ENCODE data around the gene LIX1.

Gene LIX1

DNA sequence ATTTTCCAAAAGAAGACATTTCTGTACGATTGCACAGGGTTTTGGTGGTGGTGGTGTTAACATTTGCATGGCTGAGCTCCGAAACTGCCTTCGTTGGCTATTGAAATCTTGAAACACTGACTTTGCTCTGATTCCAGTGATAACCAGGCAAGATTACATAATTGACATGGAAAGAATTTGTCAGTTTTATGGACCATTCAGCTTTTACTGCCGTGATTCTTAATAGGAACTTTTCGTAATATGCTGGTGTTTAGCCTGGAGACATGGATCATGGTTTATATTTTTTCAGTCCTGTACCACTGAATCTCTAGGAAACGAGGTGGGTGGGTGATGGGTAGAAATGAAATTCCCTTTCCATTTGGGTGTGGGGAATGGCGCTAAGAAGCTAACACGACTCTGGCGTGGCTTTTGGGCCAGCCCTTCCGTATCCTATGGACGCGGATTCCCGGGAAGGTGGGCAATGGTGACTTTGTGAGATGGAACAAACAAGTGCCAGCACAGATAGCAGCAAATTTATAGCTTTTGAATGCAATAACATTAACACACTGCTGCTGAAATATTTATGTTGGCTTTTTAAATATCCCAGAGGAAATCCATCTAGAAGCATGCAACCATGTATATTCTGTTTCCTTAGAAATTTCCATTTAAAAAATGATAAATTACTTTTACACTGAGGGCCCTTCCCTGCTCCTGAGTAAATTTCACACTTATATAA is 36.8 kb downstream of the LIX1 start:
- TF ChIP-seq, protein P1, sequence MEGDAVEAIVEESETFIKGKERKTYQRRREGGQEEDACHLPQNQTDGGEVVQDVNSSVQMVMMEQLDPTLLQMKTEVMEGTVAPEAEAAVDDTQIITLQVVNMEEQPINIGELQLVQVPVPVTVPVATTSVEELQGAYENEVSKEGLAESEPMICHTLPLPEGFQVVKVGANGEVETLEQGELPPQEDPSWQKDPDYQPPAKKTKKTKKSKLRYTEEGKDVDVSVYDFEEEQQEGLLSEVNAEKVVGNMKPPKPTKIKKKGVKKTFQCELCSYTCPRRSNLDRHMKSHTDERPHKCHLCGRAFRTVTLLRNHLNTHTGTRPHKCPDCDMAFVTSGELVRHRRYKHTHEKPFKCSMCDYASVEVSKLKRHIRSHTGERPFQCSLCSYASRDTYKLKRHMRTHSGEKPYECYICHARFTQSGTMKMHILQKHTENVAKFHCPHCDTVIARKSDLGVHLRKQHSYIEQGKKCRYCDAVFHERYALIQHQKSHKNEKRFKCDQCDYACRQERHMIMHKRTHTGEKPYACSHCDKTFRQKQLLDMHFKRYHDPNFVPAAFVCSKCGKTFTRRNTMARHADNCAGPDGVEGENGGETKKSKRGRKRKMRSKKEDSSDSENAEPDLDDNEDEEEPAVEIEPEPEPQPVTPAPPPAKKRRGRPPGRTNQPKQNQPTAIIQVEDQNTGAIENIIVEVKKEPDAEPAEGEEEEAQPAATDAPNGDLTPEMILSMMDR (IDR thresholded peaks at IDR 0.05; ENCODE audit: extremely low read depth, insufficient read depth, missing control alignments), result no peak
- DNase-seq (ENCODE audit: low spot score), result no peak
- in situ Hi-C loops (cut with MboI; ENCODE audit: low pct_unique_long_range_greater_than_20kb, low sequenced_read_pairs, unreplicated experiment), result no loop called here

DNA sequence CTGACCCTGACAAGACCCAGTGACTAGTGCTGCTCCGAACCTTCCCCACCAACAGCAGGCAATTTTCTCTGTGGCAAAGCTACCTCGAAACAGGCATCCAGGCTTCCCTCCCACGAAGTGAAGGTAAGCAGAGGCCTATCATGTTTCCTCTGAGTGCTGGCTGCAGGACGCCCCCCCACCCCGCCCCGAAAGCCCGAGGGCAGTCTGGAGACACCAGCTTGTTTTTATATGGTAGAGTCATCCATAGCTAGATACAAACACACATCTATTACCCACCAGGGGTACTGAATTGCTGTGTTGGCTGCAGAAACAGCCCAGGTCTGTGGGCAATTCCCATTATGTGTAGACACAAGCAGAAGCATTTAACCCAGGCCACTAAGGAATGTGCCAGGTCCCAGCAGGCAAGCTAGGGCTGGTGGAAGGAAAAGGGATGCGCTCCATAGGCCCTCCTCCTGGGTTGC is 40.4 kb downstream of the LIX1 start:
- in situ Hi-C loops (cut with MboI; ENCODE audit: low pct_unique_long_range_greater_than_20kb, low sequenced_read_pairs, unreplicated experiment), result no loop called here
- TF ChIP-seq, protein P1 (IDR thresholded peaks at IDR 0.05; ENCODE audit: extremely low read depth, insufficient read depth, missing control alignments), result no peak
- no peak for DNase-seq (ENCODE audit: low spot score)

DNA sequence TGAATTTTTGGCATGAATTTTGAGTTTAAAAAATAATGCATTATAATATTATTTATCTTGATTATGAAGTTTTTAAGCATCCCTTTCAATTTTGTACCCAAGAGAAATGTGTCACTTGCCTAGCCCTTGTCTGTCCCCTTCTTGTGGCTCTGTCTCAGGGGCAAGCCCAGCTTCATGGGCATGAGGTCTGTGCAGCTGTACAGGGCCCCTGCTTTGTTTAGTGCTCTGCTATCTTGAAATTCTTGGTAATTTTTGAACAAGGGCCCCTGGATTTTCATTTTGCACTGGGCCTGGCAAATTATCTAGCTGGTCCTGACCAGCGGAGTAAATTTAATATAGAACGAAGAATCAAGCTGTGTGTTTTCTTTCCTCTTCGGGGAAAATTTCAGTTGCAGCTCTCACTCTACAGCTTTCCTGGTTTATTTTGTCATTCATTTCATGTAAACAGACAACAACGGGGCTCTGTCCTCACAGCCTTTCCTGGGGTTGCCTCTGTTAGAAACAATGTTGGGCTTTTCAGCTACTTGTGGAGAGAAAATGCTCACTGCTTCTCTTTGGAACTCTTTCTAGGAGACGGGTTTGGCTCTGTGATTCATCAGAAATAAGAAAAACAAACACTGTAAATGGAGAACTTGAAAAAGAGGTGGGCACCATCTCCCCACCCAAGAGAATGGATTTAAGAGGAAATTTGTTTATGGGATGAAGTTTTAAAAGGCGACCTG is 41.1 kb downstream of the LIX1 start:
- in situ Hi-C loops (cut with MboI; ENCODE audit: low pct_unique_long_range_greater_than_20kb, low sequenced_read_pairs, unreplicated experiment), result no loop called here
- TF ChIP-seq, protein P1 (IDR thresholded peaks at IDR 0.05; ENCODE audit: extremely low read depth, insufficient read depth, missing control alignments), result no peak
- no peak for DNase-seq (ENCODE audit: low spot score)

DNA sequence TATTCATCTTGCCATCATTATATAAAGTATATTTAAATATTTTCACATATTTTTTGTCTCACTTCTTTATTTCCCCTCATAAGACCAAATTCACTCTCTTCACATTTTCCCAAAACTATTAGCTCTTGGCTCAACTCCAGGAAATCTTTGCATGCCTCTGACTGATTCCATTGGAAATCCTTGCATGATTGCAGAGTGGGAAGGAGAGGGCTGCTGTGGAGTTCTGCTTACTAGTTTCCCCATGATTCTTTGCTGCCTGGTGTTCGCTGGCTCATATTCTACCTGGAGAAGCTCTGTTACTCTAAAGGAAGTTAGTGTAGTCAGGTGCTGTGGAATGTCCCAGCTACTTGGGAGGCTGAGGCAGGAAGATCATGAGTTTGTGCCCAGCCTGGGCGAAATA is 41.9 kb downstream of the LIX1 start:
- in situ Hi-C loops (cut with MboI; ENCODE audit: low pct_unique_long_range_greater_than_20kb, low sequenced_read_pairs, unreplicated experiment), result no loop called here
- TF ChIP-seq, protein P1 (IDR thresholded peaks at IDR 0.05; ENCODE audit: extremely low read depth, insufficient read depth, missing control alignments), result no peak
- no peak for DNase-seq (ENCODE audit: low spot score)

DNA sequence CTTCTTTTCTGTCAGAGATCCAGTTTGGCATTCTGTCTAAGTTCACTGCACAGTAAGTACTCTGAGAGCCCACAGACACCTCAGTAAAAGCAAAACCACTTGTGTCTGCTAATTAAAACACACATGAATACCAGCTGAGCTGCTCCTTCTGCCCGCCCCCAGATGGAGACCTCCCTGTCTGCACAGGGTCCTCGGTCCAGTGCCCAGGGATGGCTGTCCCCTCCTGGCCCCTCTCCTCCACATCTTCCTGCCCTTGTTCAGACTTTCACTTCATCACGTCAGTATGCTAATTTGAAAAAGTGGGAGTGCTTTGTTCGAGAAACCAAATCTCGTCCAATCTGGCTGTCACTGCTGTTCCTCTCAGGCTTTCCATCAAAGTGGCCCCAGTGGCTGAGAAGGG is 43.5 kb downstream of the LIX1 start:
- in situ Hi-C loops (cut with MboI; ENCODE audit: low pct_unique_long_range_greater_than_20kb, low sequenced_read_pairs, unreplicated experiment), result no loop called here
- DNase-seq (ENCODE audit: low spot score), result no peak
- TF ChIP-seq, protein P1 (IDR thresholded peaks at IDR 0.05; ENCODE audit: extremely low read depth, insufficient read depth, missing control alignments), result no peak

DNA sequence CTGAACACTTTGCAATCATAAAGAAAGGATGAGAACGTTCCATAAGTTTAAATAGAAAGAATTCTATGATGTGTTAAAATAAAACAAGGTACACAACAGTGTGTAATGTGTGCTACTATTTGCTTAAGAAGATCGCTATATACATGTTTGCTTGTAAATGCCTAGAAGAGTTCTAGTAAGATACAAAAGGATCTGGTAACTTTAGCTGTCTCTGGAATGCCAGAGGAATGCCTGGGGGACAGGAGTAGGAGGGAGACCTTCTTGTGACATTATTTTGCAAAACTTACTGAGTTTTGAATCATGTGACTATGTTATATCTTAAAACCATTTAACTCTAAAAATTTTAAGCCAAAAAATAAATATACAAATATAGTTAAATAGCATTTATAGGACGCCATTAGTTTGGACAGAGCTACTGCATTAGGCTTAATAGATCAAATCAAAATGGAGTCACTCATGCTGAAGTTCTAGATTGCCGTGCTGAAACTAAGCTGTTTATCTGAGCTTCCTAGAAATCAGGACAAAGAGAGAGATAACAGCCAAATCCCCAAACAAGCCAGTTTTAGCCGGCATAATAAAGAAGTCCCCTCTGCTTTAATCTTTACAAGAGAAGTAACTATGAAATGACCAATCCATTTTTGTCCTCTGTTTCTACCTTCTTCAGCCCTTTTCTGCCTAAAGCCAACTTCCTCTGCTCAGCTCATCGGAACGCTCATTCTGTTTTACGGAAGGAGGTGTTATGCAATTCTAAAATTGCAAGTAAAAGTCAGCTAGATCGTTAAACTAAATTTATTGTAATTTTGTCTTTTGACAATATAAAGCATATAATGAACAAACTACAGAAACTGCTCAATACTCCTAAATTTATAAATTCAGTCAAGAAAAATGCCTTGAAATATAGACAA is 44.8 kb downstream of the LIX1 start:
- no peak for DNase-seq (ENCODE audit: low spot score)
- in situ Hi-C loops (cut with MboI; ENCODE audit: low pct_unique_long_range_greater_than_20kb, low sequenced_read_pairs, unreplicated experiment), result no loop called here
- TF ChIP-seq, protein P1 (IDR thresholded peaks at IDR 0.05; ENCODE audit: extremely low read depth, insufficient read depth, missing control alignments), result no peak
